HT1080 (cell line): ENCODE measurements around the gene TENM4. TPM values are rescaled to one million over a fixed set of nuclear protein-coding genes. Genes with fewer than 3 reads are reported as not detected.

Experiments used
- DNase-seq: peaks from one replicate; pipeline ENCODE4 v3.0.0-alpha.2; 2015; ENCODE audit warnings: low read depth
- total RNA-seq: library from RNA; depleted of rRNA; stranded (reverse); fragments of >200 nt; shearing (Covaris generic); gene quantifications from 2 replicates; pipeline ENCODE4 v1.2.3, GENCODE V29; 2014

TENM4 gene
- total RNA-seq, 1 experiment from 2014 or later: 33.5 TPM

- DNase-seq: no peak
Observed at GRCh38 chr11:78768345-78768744, 672.5 kb downstream of the TENM4 start.

GRCh38 chr11:78767027-78767932 is 673.5 kb downstream of the TENM4 start:
- no peak for DNase-seq

GRCh38 chr11:78764946-78765345 is 675.9 kb downstream of the TENM4 start:
- DNase-seq: no peak

GRCh38 chr11:78763664-78764063 is 677.2 kb downstream of the TENM4 start:
- no peak for DNase-seq

GRCh38 chr11:78762105-78762504 is 678.7 kb downstream of the TENM4 start:
- no peak for DNase-seq

GRCh38 chr11:78759071-78759470 is 681.8 kb downstream of the TENM4 start:
- no peak for DNase-seq

- DNase-seq: no peak
Observed at GRCh38 chr11:78753297-78753696, 687.5 kb downstream of the TENM4 start.

- no peak for DNase-seq
Observed at GRCh38 chr11:78752494-78752893, 688.3 kb downstream of the TENM4 start.

GRCh38 chr11:78748918-78749690 is 691.7 kb downstream of the TENM4 start:
- DNase-seq: no peak

- DNase-seq: no peak
Observed at GRCh38 chr11:78744949-78745348, 695.9 kb downstream of the TENM4 start.

GRCh38 chr11:78744202-78744601 is 696.6 kb downstream of the TENM4 start:
- no peak for DNase-seq

GRCh38 chr11:78742430-78742829 is 698.4 kb downstream of the TENM4 start:
- DNase-seq: peak; percentile 42

GRCh38 chr11:78741741-78742140 is 699.1 kb downstream of the TENM4 start:
- no peak for DNase-seq

GRCh38 chr11:78740199-78741071 is 700.4 kb downstream of the TENM4 start:
- no peak for DNase-seq

GRCh38 chr11:78737891-78738290 is 702.9 kb downstream of the TENM4 start:
- no peak for DNase-seq

GRCh38 chr11:78737301-78737700 is 703.5 kb downstream of the TENM4 start:
- no peak for DNase-seq

GRCh38 chr11:78735711-78736110 is 705.1 kb downstream of the TENM4 start:
- no peak for DNase-seq

GRCh38 chr11:78733031-78733430 is 707.8 kb downstream of the TENM4 start:
- no peak for DNase-seq

GRCh38 chr11:78732246-78732645 is 708.6 kb downstream of the TENM4 start:
- DNase-seq: no peak

GRCh38 chr11:78731027-78731426 is 709.8 kb downstream of the TENM4 start:
- DNase-seq: no peak

- no peak for DNase-seq
Observed at GRCh38 chr11:78730267-78730824, 710.5 kb downstream of the TENM4 start.
